ENCODE results near the gene CCDC90B.

DNA sequence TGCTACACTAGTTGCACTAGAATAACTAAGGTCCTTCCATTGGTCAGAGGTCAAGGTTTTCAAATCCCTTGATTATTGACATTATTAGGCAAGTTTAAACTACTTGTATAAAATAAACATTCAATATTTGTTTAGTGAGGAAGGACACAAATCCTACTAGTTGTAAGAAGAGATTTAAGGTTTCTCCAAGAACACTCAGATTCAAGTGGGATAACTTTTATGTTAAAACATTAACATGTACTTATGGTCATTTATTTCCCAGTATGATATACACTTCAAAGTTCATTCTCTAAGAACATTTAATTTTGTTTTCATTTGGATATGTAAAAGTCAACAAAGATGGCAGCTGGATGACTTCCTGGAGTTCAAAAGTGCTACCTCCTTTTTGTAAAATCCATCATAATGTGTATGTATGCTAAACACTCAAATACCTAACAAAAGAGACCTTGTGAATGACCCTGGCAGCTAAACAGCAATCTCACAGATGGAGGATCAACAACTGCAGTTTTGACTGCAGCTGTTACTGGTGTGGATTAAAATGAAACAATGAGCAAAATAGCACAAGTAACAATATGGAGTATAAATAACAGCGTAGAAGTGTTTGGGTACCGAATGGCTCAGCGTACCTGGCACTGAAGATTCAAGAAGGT, 1.5 kb downstream of the CCDC90B start:
- TF ChIP-seq CTCF (IDR thresholded peaks at IDR 0.05; ENCODE audit: low read length) (no peak), EZH2 (IDR thresholded peaks at IDR 0.05; ENCODE audit: borderline replicate concordance, low read length) (no peak)
